Measurements from ENCODE around the gene ANGPTL3.

GRCh38 chr1:62595647-62596046, 1.7 kb upstream of the ANGPTL3 start:
- no peak for TF ChIP-seq CEBPB (IDR thresholded peaks at IDR 0.05; ENCODE audit: low read depth, low read length)
- TF ChIP-seq SMC3 (IDR thresholded peaks at IDR 0.05; ENCODE audit: low read depth, low read length): no peak
- no peak for TF ChIP-seq CTCF (conservative IDR thresholded peaks at IDR 0.05; ENCODE audit: low read depth, low read length)
- TF ChIP-seq NFE2L2 (IDR thresholded peaks at IDR 0.05; ENCODE audit: low read depth, low read length): no peak
- TF ChIP-seq POLR2A (IDR thresholded peaks at IDR 0.05; ENCODE audit: low read depth, low read length): no peak
- no peak for TF ChIP-seq RFX5 (IDR thresholded peaks at IDR 0.05; ENCODE audit: low read depth, low read length)
